ENCODE measurements around the gene CHAT. TPM values are rescaled to one million over a fixed set of nuclear protein-coding genes. Genes with fewer than 3 reads are reported as not detected.

The CHAT gene
- total RNA-seq, 4 donors from 2014 or later = not detected

DNA sequence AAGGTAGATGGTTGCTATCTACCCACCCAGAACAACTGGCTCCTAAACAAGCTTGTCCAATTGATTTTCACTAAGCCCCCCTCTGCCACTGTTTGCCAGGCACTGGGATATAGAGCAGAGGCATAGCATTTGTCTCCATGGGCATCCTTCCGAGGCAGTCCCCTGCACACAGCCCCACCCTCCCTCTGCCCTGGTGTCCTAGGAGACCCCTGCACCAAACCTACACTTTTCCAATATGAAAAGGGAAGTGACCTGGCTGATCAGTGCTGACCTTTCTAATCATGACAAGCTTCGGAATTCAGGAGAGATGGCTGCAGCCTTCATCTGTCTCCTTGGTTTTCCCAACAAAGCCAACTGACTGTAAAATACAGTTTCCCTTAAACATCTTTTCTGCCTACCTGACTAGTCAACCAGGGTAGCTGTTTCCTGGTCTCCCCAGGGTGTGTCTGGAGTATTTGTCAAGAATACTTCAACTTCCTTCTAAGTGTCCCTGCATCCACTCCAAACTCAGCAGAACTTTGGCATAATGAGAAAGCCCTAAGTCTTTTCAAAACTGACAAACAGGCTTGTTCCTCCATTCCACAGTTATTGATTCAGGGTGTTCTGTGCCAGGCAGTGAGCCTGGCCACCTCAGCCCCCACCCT, 11.3 kb upstream of the CHAT start:
- in situ Hi-C loops (cut with MboI; ENCODE audit: low sequenced_read_pairs in 4 of 4) = no loop called here
- no peak for DNase-seq
- H3K27me3 ChIP-seq = peaks cover 5 to 16% (median 11%) of the 10 kb centered on the region in 3 donors
- no peaks in the 10 kb centered on the region for H3K36me3 ChIP-seq
- no peak for TF ChIP-seq POLR2A (IDR thresholded peaks at IDR 0.05)
- TF ChIP-seq, protein P1, sequence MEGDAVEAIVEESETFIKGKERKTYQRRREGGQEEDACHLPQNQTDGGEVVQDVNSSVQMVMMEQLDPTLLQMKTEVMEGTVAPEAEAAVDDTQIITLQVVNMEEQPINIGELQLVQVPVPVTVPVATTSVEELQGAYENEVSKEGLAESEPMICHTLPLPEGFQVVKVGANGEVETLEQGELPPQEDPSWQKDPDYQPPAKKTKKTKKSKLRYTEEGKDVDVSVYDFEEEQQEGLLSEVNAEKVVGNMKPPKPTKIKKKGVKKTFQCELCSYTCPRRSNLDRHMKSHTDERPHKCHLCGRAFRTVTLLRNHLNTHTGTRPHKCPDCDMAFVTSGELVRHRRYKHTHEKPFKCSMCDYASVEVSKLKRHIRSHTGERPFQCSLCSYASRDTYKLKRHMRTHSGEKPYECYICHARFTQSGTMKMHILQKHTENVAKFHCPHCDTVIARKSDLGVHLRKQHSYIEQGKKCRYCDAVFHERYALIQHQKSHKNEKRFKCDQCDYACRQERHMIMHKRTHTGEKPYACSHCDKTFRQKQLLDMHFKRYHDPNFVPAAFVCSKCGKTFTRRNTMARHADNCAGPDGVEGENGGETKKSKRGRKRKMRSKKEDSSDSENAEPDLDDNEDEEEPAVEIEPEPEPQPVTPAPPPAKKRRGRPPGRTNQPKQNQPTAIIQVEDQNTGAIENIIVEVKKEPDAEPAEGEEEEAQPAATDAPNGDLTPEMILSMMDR (IDR thresholded peaks at IDR 0.05 in 4 of 5, conservative IDR thresholded peaks at IDR 0.05 in 1 of 5) = no peak
- H3K9me3 ChIP-seq = no peaks in the 10 kb centered on the region
- no peak overlapping the region for H3K4me3 ChIP-seq
- no peak overlapping the region for H3K27ac ChIP-seq
- no peak for ATAC-seq
- intact Hi-C loops (cut with DNase I; ENCODE audit: low total_unique reads) = no loop called here
- H3K4me1 ChIP-seq = no peaks in the 10 kb centered on the region

DNA sequence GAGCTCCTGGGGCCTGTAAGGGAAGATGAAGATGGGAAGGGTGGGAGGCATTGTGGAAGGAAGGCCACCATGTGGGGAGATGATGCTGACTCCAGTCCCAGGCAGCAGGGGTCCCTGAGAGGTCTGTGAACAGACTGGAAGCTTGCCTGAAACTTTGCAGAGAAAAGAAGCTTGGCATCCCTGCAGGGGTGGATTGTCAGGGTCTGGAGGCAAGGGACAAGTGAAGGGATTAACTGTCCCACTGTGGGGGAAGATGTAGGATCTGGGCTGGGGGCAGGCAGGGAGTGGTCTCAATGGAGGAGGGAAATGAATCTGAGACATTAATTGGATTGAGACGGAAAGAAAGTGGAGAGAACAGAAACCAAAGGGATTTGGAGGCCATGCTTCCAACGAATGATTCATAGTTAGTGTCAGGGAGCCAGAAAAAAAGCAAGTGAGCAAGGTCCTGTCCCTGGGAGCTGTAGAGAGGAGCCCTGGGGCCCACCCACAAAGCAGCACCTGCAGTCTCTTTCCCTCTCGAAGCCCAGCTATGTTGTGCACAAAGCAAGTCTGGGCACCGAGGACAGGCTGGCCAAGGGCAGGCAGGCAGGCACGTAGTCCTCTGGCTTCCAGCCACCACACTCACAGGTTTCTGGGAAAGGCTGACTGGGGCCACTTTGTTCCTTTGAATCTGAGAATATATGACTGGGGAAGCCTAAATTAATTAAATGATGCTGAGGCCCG, 8.5 kb upstream of the CHAT start:
- no peaks in the 10 kb centered on the region for H3K9me3 ChIP-seq
- no peak for TF ChIP-seq POLR2A (IDR thresholded peaks at IDR 0.05)
- TF ChIP-seq, protein P1 (IDR thresholded peaks at IDR 0.05 in 4 of 5, conservative IDR thresholded peaks at IDR 0.05 in 1 of 5) = no peak
- in situ Hi-C loops (cut with MboI; ENCODE audit: low sequenced_read_pairs in 4 of 4) = no loop called here
- H3K4me3 ChIP-seq = no peak overlapping the region
- no peak overlapping the region for H3K27ac ChIP-seq
- no peaks in the 10 kb centered on the region for H3K4me1 ChIP-seq
- H3K36me3 ChIP-seq = no peaks in the 10 kb centered on the region
- DNase-seq (no peak), ATAC-seq (no peak)
- intact Hi-C loops (cut with DNase I; ENCODE audit: low total_unique reads) = no loop called here
- peaks cover 28 to 43% (median 30%) of the 10 kb centered on the region in 3 donors for H3K27me3 ChIP-seq

DNA sequence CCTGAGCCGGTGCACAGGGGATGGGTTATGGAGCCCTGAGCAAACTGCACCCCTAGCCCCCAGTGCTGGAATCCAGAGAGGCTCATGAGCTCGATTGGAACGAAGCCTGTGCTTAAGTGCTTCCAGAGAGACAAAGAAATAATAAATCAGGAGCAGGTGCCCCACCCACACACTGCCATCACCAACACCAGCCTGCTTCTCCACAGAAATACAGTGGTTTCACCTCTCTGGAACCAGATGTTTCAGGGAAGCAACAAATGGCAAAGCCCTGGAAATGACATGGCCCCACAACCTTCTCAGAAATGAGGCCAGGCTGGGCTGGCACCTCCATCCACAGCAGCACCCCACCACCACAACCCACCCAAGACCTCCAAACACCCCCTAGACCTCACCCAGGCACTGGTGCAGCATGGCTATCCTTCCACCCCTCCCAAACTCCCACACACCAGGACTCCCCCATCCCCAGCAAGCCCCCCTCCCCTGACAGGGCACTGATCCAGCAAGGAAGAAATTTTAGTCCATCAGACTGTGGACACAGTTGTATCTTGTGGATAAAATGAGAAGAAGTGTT, 7.8 kb upstream of the CHAT start:
- Histone ChIP-seq H3K9me3 (no peaks in the 10 kb centered on the region), H3K4me1 (no peaks in the 10 kb centered on the region), H3K36me3 (no peaks in the 10 kb centered on the region), H3K27ac (no peak overlapping the region), H3K4me3 (no peak overlapping the region), H3K27me3 (peaks cover 35 to 50% (median 37%) of the 10 kb centered on the region in 3 donors)
- ATAC-seq (no peak), DNase-seq (no peak)
- intact Hi-C loops (cut with DNase I; ENCODE audit: low total_unique reads) (no loop called here), in situ Hi-C loops (cut with MboI; ENCODE audit: low sequenced_read_pairs in 4 of 4) (no loop called here)
- no peak for TF ChIP-seq POLR2A (IDR thresholded peaks at IDR 0.05)
- TF ChIP-seq, protein P1 (IDR thresholded peaks at IDR 0.05 in 4 of 5, conservative IDR thresholded peaks at IDR 0.05 in 1 of 5) = no peak

DNA sequence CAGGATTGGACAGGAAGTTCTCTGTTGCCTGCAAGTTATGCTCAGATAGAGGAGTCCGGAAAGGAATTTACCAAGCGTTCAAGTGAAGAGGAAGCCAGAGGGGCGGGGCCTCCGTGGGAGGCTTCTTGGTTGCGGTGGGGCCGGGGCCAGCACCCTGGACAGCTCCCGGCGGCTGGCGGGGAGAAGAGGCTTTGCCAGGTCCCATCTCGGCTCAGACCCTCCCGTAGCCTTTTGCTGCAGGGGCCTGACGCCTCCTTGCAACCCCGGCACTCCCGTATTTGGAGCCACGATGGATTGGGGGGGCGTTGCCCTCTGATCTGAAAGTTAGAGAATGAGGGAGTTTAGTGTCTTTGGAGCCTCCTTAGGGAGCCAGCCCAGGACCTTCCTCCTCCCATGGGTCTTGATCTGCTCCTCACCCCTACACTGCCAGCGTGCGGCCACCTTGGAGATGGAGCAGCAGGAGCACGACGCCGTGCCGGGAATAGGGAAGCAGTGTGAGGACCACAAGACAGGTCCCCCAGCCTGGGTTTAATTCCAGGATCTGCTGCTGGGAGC, 6.8 kb upstream of the CHAT start:
- H3K9me3 ChIP-seq = no peaks in the 10 kb centered on the region
- no peak overlapping the region for H3K27ac ChIP-seq
- no peak for TF ChIP-seq POLR2A (IDR thresholded peaks at IDR 0.05)
- TF ChIP-seq, protein P1 (IDR thresholded peaks at IDR 0.05 in 4 of 5, conservative IDR thresholded peaks at IDR 0.05 in 1 of 5) = no peak
- DNase-seq (no peak), ATAC-seq (no peak)
- peaks cover 45 to 60% (median 47%) of the 10 kb centered on the region in 3 donors for H3K27me3 ChIP-seq
- H3K4me1 ChIP-seq = no peaks in the 10 kb centered on the region
- H3K4me3 ChIP-seq = no peak overlapping the region
- in situ Hi-C loops (cut with MboI; ENCODE audit: low sequenced_read_pairs in 4 of 4) = no loop called here
- intact Hi-C loops (cut with DNase I; ENCODE audit: low total_unique reads) = no loop called here
- no peaks in the 10 kb centered on the region for H3K36me3 ChIP-seq

All from gastrocnemius medialis (tissue), 4 donors.